Ishikawa (cell line): ENCODE data around the gene KRTAP4-6.
"Not testable (repeated sequence)": the region's sequence is repeated elsewhere in the genome, so short reads cannot be mapped to it uniquely, and the experiment has no call there.

Experiments
- CEBPB ChIP-seq: IDR thresholded peaks from 2 replicates; pipeline ENCODE4 v1.6.1; 2012
- CREB1 ChIP-seq: IDR thresholded peaks from 2 replicates; pipeline ENCODE4 v1.6.1; 2012; ENCODE audit warnings: low read depth
- EGR1 ChIP-seq: IDR thresholded peaks from 2 replicates; pipeline ENCODE4 v1.6.1; 2012
- EP300 ChIP-seq: IDR thresholded peaks from 2 replicates; pipeline ENCODE4 v1.6.1; 2012; ENCODE audit warnings: borderline replicate concordance
- FOXM1 ChIP-seq: IDR thresholded peaks from 2 replicates; pipeline ENCODE4 v1.6.1; 2012; ENCODE audit warnings: low read depth, borderline replicate concordance
- NFIC ChIP-seq: IDR thresholded peaks from 2 replicates; pipeline ENCODE4 v1.6.1; 2012
- RAD21 ChIP-seq: IDR thresholded peaks from 2 replicates; pipeline ENCODE4 v1.6.1; 2012; ENCODE audit warnings: low read depth
- TAF1 ChIP-seq: IDR thresholded peaks from 2 replicates; pipeline ENCODE4 v1.6.1; 2012; ENCODE audit warnings: low read depth, mild to moderate bottlenecking
- TCF12 ChIP-seq: IDR thresholded peaks from 2 replicates; pipeline ENCODE4 v1.6.1; 2012; ENCODE audit warnings: low read depth
- TEAD4 ChIP-seq: IDR thresholded peaks from 2 replicates; pipeline ENCODE4 v1.6.1; 2012
- USF1 ChIP-seq: IDR thresholded peaks from 2 replicates; pipeline ENCODE4 v1.6.1; 2012
- YY1 ChIP-seq: IDR thresholded peaks from 2 replicates; pipeline ENCODE4 v1.6.1; 2012; ENCODE audit warnings: low read depth
- ZBTB7A ChIP-seq: IDR thresholded peaks from 2 replicates; pipeline ENCODE4 v1.6.1; 2012; ENCODE audit warnings: low read depth
- TF ChIP-seq, protein P1 (sequence below): IDR thresholded peaks from 2 replicates; pipeline ENCODE4 v1.6.1; 2012
- TF ChIP-seq, protein P2 (sequence below): IDR thresholded peaks from 2 replicates; pipeline ENCODE4 v1.6.1; 2012; ENCODE audit warnings: low read depth, mild to moderate bottlenecking

The KRTAP4-6 gene

GRCh38 chr17:41125064-41125463, 15.3 kb downstream of the KRTAP4-6 start:
- TF ChIP-seq, protein P1, sequence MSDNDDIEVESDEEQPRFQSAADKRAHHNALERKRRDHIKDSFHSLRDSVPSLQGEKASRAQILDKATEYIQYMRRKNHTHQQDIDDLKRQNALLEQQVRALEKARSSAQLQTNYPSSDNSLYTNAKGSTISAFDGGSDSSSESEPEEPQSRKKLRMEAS: no peak
- TF ChIP-seq ZBTB7A (no peak), EP300 (no peak), TCF12 (no peak), YY1 (no peak), NFIC (no peak), TAF1 (no peak), USF1 (no peak), RAD21 (no peak), TEAD4 (no peak), EGR1 (no peak), FOXM1 (no peak), CEBPB (no peak)
- TF ChIP-seq, protein P2, sequence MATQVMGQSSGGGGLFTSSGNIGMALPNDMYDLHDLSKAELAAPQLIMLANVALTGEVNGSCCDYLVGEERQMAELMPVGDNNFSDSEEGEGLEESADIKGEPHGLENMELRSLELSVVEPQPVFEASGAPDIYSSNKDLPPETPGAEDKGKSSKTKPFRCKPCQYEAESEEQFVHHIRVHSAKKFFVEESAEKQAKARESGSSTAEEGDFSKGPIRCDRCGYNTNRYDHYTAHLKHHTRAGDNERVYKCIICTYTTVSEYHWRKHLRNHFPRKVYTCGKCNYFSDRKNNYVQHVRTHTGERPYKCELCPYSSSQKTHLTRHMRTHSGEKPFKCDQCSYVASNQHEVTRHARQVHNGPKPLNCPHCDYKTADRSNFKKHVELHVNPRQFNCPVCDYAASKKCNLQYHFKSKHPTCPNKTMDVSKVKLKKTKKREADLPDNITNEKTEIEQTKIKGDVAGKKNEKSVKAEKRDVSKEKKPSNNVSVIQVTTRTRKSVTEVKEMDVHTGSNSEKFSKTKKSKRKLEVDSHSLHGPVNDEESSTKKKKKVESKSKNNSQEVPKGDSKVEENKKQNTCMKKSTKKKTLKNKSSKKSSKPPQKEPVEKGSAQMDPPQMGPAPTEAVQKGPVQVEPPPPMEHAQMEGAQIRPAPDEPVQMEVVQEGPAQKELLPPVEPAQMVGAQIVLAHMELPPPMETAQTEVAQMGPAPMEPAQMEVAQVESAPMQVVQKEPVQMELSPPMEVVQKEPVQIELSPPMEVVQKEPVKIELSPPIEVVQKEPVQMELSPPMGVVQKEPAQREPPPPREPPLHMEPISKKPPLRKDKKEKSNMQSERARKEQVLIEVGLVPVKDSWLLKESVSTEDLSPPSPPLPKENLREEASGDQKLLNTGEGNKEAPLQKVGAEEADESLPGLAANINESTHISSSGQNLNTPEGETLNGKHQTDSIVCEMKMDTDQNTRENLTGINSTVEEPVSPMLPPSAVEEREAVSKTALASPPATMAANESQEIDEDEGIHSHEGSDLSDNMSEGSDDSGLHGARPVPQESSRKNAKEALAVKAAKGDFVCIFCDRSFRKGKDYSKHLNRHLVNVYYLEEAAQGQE: no peak

- not testable (repeated sequence) for TF ChIP-seq USF1, TAF1
- TF ChIP-seq, protein P1: not testable (repeated sequence)
Observed at GRCh38 chr17:41123991-41124371, 16.4 kb downstream of the KRTAP4-6 start, which contains the start of gene KRTAP4-12. KRTAP4-12 (minus strand) TSS chr17:41124182; CDS start chr17:41124122, 60 bp downstream.

- TF ChIP-seq, protein P1: no peak
- TF ChIP-seq RAD21 (no peak), EP300 (no peak), FOXM1 (no peak)
Observed at GRCh38 chr17:41121742-41122141, 18.6 kb downstream of the KRTAP4-6 start.

DNA sequence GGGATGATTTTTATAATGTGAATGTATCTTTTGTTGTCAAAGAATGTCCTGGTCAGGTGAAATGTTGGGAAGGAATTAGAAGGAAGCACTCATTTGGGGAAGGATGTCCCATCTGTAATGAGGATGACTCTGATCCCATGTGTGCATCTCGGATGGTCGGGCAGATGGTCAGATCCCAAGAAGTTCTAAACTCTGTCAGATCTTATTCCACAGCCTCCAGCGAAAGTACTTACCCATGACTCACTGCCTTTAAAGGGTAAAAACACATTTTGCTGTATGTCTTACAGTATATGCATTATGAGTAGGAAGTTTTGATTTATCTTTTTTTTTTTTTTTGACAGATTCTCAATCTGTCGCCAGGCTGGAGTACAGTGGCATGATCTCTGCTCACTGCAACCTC, 21.6 kb downstream of the KRTAP4-6 start:
- TF ChIP-seq ZBTB7A (no peak), EP300 (no peak), TEAD4 (no peak), RAD21 (no peak), EGR1 (no peak), NFIC (no peak), CEBPB (no peak), TCF12 (no peak), USF1 (no peak), CREB1 (no peak), FOXM1 (no peak), TAF1 (no peak)
- TF ChIP-seq, protein P1: no peak

GRCh38 chr17:41117846-41118386, 22.4 kb downstream of the KRTAP4-6 start, which contains the start of gene KRTAP4-11:
KRTAP4-11 (minus strand) TSS chr17:41118373; CDS start chr17:41118315, 58 bp downstream.
- TF ChIP-seq TAF1, FOXM1: not testable (repeated sequence)
- TF ChIP-seq, protein P2: not testable (repeated sequence)

DNA sequence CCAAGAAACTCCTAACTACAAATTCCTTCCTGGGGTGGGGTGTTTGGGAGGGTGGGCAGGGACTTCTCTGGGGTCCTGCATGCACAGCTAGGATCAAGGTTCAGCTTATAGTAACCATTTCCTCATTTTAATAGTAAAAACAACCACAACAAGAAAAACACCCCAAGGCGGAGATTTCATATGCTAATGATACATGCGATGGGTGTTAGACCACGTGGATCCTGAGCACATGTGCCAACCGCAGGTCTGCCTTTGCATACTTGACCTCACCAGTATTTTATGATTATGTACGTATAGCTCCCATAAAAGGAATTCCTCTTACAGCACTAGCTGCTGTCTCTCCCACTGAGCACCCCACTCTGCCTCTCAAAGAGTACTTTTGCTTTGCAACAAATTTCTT, 24.0 kb downstream of the KRTAP4-6 start:
- TF ChIP-seq EGR1 (no peak), TEAD4 (no peak), FOXM1 (no peak), USF1 (no peak), RAD21 (no peak), CREB1 (no peak), TAF1 (no peak)
- TF ChIP-seq, protein P2: no peak
